HEK293T (cell line): ENCODE results near the gene TOPORS.

Experiments
- CTCF ChIA-PET: fragments of 350-600 bp; formaldehyde crosslinking; extraction: SDS; loops from one replicate; lab custom pipeline; 2021; ENCODE audit warnings: antibody characterized with exemption, inconsistent platforms; lab: Yijun Ruan, JAX
- POLR2A ChIA-PET: fragments of 350-600 bp; formaldehyde crosslinking; extraction: SDS; loops from one replicate; lab custom pipeline; 2020; ENCODE audit warnings: antibody characterized with exemption, inconsistent platforms; lab: Yijun Ruan, JAX
- DNase-seq: peaks from one replicate; pipeline ENCODE4 v3.0.0; 2012; ENCODE audit warnings: mixed read lengths; ENCODE audit errors: extremely low spot score
- ARNT ChIP-seq: fragments of 450-650 bp; IDR thresholded peaks from 2 replicates; pipeline ENCODE4 v1.6.1; 2017; ENCODE audit warnings: mild to moderate bottlenecking
- CTBP1 ChIP-seq: fragments of 450-650 bp; IDR thresholded peaks from 2 replicates; pipeline ENCODE4 v1.6.1; 2016; ENCODE audit warnings: borderline replicate concordance
- ELF4 ChIP-seq: fragments of 450-650 bp; IDR thresholded peaks from 2 replicates; pipeline ENCODE4 v1.6.1; 2017; ENCODE audit warnings: antibody characterized with exemption
- FOXA1 ChIP-seq: fragments of 450-650 bp; IDR thresholded peaks from 2 replicates; pipeline ENCODE4 v1.6.1; 2016; ENCODE audit warnings: mild to moderate bottlenecking
- FOXK2 ChIP-seq: fragments of 450-650 bp; IDR thresholded peaks from 2 replicates; pipeline ENCODE4 v1.6.1; 2016; ENCODE audit warnings: mild to moderate bottlenecking
- FOXM1 ChIP-seq: fragments of 450-650 bp; IDR thresholded peaks from 2 replicates; pipeline ENCODE4 v1.6.1; 2017; ENCODE audit warnings: mild to moderate bottlenecking, borderline replicate concordance
- HDGF ChIP-seq: fragments of 450-650 bp; IDR thresholded peaks from 2 replicates; pipeline ENCODE4 v1.6.1; 2017; ENCODE audit warnings: antibody characterized with exemption, borderline replicate concordance
- L3MBTL2 ChIP-seq: fragments of 450-650 bp; conservative IDR thresholded peaks from 2 replicates; pipeline ENCODE4 v1.6.1; 2016; ENCODE audit warnings: mild to moderate bottlenecking
- LEF1 ChIP-seq: fragments of 450-650 bp; IDR thresholded peaks from 2 replicates; pipeline ENCODE4 v1.6.1; 2017; ENCODE audit warnings: mild to moderate bottlenecking, borderline replicate concordance
- NFRKB ChIP-seq: fragments of 450-650 bp; IDR thresholded peaks from 2 replicates; pipeline ENCODE4 v1.6.1; 2016; ENCODE audit warnings: mild to moderate bottlenecking, moderate library complexity
- PKNOX1 ChIP-seq: fragments of 450-650 bp; IDR thresholded peaks from 2 replicates; pipeline ENCODE4 v1.6.1; 2016
- SP1 ChIP-seq: fragments of 450-650 bp; IDR thresholded peaks from 2 replicates; pipeline ENCODE4 v1.6.1; 2017
- SUZ12 ChIP-seq: fragments of 450-650 bp; IDR thresholded peaks from 2 replicates; pipeline ENCODE4 v1.6.1; 2016; ENCODE audit warnings: mild to moderate bottlenecking
- TARDBP ChIP-seq: fragments of 450-650 bp; IDR thresholded peaks from 2 replicates; pipeline ENCODE4 v1.6.1; 2016
- ZNF384 ChIP-seq: fragments of 450-650 bp; IDR thresholded peaks from 2 replicates; pipeline ENCODE4 v1.6.1; 2016

Gene TOPORS

GRCh38 chr9:32589083-32589723, 36.8 kb upstream of the TOPORS start:
- peak; percentile 35 for DNase-seq
- CTCF ChIA-PET, result interaction anchor here (0.6 to 1.6 kb wide), 4 partner anchors 8 to 254 kb away, joined by 3 to 10 read pairs (median 4); no protein-coding TSS in a partner anchor
- TF ChIP-seq FOXK2 (no peak), ARNT (no peak), ZNF384 (no peak), ELF4 (no peak), SUZ12 (no peak), LEF1 (no peak), HDGF (no peak)
- POLR2A ChIA-PET, result interaction anchor here (0.8 kb wide), 1 partner anchor 211 kb away, joined by 3 read pairs; no protein-coding TSS in a partner anchor

GRCh38 chr9:32587901-32588300, 35.5 kb upstream of the TOPORS start:
- no peak for TF ChIP-seq ELF4
- TF ChIP-seq ARNT, result no peak
- no peak for TF ChIP-seq SP1
- TF ChIP-seq NFRKB, result no peak
- TF ChIP-seq PKNOX1, result no peak
- no peak for TF ChIP-seq SUZ12
- TF ChIP-seq FOXM1, result no peak
- no peak for TF ChIP-seq TARDBP
- TF ChIP-seq LEF1, result no peak
- TF ChIP-seq ZNF384, result no peak
- POLR2A ChIA-PET, result no interaction called here

GRCh38 chr9:32584784-32585183, 32.4 kb upstream of the TOPORS start:
- DNase-seq, result no peak
- ChIA-PET POLR2A (no interaction called here), CTCF (no interaction called here)
- no peak for TF ChIP-seq ELF4
- no peak for TF ChIP-seq LEF1
- TF ChIP-seq FOXA1, result no peak
- no peak for TF ChIP-seq FOXM1

More at GRCh38 chr9:32587901-32588300, 35.5 kb upstream of the TOPORS start:
- CTCF ChIA-PET, result interaction anchor here (0.9 to 1.6 kb wide), 3 partner anchors 8 to 209 kb away, joined by 3 to 10 read pairs (median 4); no protein-coding TSS in a partner anchor
- no peak for DNase-seq

GRCh38 chr9:32581512-32582143, 29.2 kb upstream of the TOPORS start:
- POLR2A ChIA-PET, result interaction anchor here (1.3 to 1.6 kb wide), 2 partner anchors 197 to 202 kb away, joined by 3 to 4 read pairs; partner anchors contain the start of gene ACO1
- CTCF ChIA-PET, result interaction anchor here (0.6 to 6.6 kb wide), 9 partner anchors 51 to 1039 kb away, joined by 3 to 81 read pairs (median 3); no protein-coding TSS in a partner anchor
- TF ChIP-seq ARNT (no peak), TARDBP (no peak), NFRKB (no peak), FOXA1 (no peak), PKNOX1 (no peak), L3MBTL2 (no peak), ZNF384 (no peak), SUZ12 (no peak), CTBP1 (no peak), SP1 (no peak), FOXM1 (no peak), ELF4 (no peak), LEF1 (no peak), HDGF (no peak), FOXK2 (no peak)
- DNase-seq, result peak; percentile 26

- TF ChIP-seq TARDBP, result no peak
- no peak for TF ChIP-seq SUZ12
- TF ChIP-seq FOXM1, result no peak
- TF ChIP-seq FOXA1, result no peak
- no peak for TF ChIP-seq FOXK2
- ChIA-PET POLR2A (interaction anchor here (1.3 to 1.6 kb wide), 2 partner anchors 196 to 202 kb away, joined by 3 to 4 read pairs; partner anchors contain the start of gene ACO1), CTCF (interaction anchor here (0.7 to 6.6 kb wide), 9 partner anchors 8 to 1039 kb away, joined by 3 to 81 read pairs (median 4); no protein-coding TSS in a partner anchor)
- DNase-seq, result no peak
These were observed 28.4 kb upstream of the TOPORS start for GRCh38 chr9:32580631-32581300.

- peak; percentile 45 for DNase-seq
- TF ChIP-seq FOXA1 (no peak), PKNOX1 (peak; percentile 73)
- POLR2A ChIA-PET, result no interaction called here
- CTCF ChIA-PET, result interaction anchor here (0.5 to 6.6 kb wide), 10 partner anchors 9 to 393 kb away, joined by 3 to 81 read pairs (median 4); partner anchors contain the start of gene RIGI
These were observed 27.4 kb upstream of the TOPORS start for GRCh38 chr9:32579706-32580331.
